Activated naive CD4-positive, alpha-beta T cell treated with anti-CD3 and anti-CD28 coated beads, Interleukin-2, amount 10 ng/mL, durations not matched to agents 5 hours and 36 hours (primary cell): Measurements from ENCODE around the gene FAM118B. TPM values are rescaled to one million over a fixed set of nuclear protein-coding genes. Genes with fewer than 3 reads are reported as not detected.

Experiments
- total RNA-seq, 2 experiments: library from RNA; stranded (reverse); gene quantifications; one replicate each; pipeline ENCODE4 v1.2.3, GENCODE V29; 2021

The FAM118B gene
- 10 to 100 TPM; 11.0 to 13.1 TPM for total RNA-seq

DNA sequence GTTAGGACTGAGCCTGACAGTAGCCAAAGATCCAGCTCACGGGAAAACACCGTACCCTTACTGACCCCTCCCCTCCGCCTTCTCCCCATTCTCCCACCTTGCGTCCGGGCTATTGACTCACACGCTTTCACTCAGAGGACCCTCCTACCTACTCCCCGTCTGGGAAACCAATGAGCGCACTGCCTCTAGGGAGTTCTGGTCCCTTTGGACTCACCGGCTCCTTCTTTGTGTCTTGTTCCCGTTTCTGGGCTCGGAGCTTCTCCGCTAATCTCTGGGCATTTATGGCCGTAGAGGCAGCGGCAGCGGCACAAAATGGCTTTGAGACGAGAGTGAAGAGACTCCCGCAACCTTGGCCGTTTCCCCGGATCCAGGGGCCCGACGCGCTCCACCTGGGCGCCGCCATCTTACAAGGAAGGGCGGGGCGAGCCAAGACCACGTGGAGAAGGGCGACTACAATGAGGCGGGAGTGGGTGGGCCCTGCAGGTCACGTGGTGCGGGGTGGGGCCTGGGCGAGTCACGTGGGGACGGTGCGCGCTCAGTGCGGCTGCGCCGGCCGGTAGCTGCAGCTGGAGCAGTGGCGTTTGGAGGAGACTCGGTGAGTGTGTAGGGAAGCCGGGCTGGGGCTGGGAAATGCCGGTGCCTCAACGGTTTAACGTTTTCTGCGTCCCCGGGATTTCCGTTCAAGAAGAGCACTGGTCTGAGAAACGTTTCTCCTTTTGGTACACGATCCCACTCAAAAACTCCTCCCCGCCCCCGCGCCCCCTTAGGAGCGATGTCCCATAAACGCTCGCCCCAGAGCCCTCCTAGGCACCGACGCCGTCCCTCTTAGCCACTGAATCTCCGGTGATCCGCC is at the start of gene FAM118B, which contains the start of gene RPUSD4:
Gene FAM118B, plus strand, starts transcription at position 547 of the 853 bp plus-strand sequence. CDS start 23,220 bp downstream, outside the sequence.
Gene RPUSD4, minus strand, starts transcription at position 415 of the 853 bp plus-strand sequence. Its CDS starts 12 bp downstream, at position 403.

DNA sequence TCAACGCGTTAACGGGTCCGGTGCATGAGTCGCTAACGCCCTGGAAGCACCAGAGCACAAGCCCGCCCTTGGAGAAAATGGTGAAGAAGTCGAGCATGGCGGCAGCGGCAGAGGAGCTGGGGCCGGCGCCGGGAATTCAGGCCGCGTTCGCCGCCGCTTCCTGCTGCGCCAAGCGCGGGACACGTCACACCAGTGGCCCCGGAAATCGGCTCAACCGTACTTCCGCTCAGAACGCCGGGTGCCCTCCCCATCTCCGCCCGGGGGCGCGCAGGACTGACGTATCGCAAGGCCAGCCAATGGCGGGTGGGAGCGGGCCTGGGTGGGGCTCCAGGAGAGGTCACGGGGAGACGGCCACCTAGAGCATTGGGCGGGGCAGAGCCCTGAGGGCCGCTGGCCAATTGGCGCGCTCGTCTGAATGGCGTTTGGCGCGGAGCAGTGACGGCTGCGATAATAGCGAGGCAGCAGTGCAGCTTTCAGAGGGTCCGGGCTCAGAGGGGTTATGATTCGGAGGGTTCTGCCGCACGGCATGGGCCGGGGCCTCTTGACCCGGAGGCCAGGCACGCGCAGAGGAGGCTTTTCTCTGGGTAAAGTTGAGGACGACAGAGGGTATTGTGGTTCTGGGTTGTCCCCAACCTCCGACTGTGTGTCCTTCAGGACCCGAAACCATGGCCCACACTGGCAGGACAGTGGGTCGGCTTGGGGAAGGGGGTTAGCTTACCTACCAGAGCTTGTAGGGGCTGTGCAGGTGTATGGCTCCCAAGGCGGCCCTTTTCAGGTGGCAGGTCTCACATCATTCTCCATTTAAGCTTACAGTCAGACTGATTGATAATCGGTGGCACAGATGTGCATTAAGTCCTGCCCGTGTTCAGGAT is 57.4 kb downstream of the FAM118B start, which contains the start of the genes FOXRED1 and SRPRA:
Gene FOXRED1, plus strand, starts transcription at position 447 of the 872 bp plus-strand sequence. Its CDS starts 53 bp downstream, at position 500.
Gene SRPRA, minus strand, starts transcription at position 188 of the 872 bp plus-strand sequence. Its CDS starts 91 bp downstream, at position 97.

GRCh38 chr11:126282736-126283591 is 71.4 kb downstream of the FAM118B start, which contains the start of gene TIRAP:
TIRAP (plus strand) TSS chr11:126283093; CDS start chr11:126290895, 7,802 bp downstream.

GRCh38 chr11:126303623-126304456 is 92.3 kb downstream of the FAM118B start, which contains the start of gene DCPS:
DCPS (plus strand) TSS chr11:126304060; CDS start chr11:126304081, 21 bp downstream.

Other genes with a start within 250 kb of the FAM118B start
- 1 to 10 TPM; 3.2 to 3.4 TPM for gene CDON, start 148.9 kb upstream of the FAM118B start, total RNA-seq
- gene RPUSD4, start 132 bp upstream of the FAM118B start, total RNA-seq = 10 to 100 TPM; 28.7 to 34.0 TPM
- 100 to 1,000 TPM; 108 to 109 TPM for gene SRPRA, start 57.1 kb downstream of the FAM118B start, total RNA-seq
- 10 to 100 TPM; 31.8 to 36.3 TPM for gene FOXRED1, start 57.4 kb downstream of the FAM118B start, total RNA-seq
- gene TIRAP, start 71.3 kb downstream of the FAM118B start, total RNA-seq = 10 to 100 TPM; 16.7 to 17.3 TPM
- gene DCPS, start 92.3 kb downstream of the FAM118B start, total RNA-seq = 10 to 100 TPM; 28.8 to 30.0 TPM
- gene ST3GAL4, start 143.9 kb downstream of the FAM118B start, total RNA-seq = 1 to 10 TPM; 5.7 to 6.1 TPM